ENCODE measurements around the gene CLDN20.

- TF ChIP-seq POLR2AphosphoS5 (IDR thresholded peaks at IDR 0.05; ENCODE audit: low read depth) (no peak), REST (IDR thresholded peaks at IDR 0.05; ENCODE audit: insufficient replicate concordance, low read depth) (no peak), GABPA (IDR thresholded peaks at IDR 0.05; ENCODE audit: low read depth) (no peak)
- TF ChIP-seq, protein P1, sequence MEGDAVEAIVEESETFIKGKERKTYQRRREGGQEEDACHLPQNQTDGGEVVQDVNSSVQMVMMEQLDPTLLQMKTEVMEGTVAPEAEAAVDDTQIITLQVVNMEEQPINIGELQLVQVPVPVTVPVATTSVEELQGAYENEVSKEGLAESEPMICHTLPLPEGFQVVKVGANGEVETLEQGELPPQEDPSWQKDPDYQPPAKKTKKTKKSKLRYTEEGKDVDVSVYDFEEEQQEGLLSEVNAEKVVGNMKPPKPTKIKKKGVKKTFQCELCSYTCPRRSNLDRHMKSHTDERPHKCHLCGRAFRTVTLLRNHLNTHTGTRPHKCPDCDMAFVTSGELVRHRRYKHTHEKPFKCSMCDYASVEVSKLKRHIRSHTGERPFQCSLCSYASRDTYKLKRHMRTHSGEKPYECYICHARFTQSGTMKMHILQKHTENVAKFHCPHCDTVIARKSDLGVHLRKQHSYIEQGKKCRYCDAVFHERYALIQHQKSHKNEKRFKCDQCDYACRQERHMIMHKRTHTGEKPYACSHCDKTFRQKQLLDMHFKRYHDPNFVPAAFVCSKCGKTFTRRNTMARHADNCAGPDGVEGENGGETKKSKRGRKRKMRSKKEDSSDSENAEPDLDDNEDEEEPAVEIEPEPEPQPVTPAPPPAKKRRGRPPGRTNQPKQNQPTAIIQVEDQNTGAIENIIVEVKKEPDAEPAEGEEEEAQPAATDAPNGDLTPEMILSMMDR (IDR thresholded peaks at IDR 0.05; ENCODE audit: insufficient read depth, low read length), result no peak
Measured at GRCh38 chr6:155257796-155258195, 6.0 kb upstream of the CLDN20 start.

All from HL-60 (cell line).